ENCODE measurements around the gene LRRC8E.

GRCh38 chr19:7924241-7924640, 35.9 kb downstream of the LRRC8E start:
- TF ChIP-seq GATA2 (IDR thresholded peaks at IDR 0.05; ENCODE audit: low read depth, low read length) (no peak), GATA3 (IDR thresholded peaks at IDR 0.05; ENCODE audit: low read depth, low read length) (no peak)
